GM19025 (cell line): Measurements from ENCODE around the gene MMAA.
"Not testable (repeated sequence)": the region's sequence is repeated elsewhere in the genome, so short reads cannot be mapped to it uniquely, and the experiment has no call there.

Source experiments
- ATAC-seq: cut with Tn5 transposase; IDR thresholded peaks from one replicate; pipeline ENCODE4 v1.9.1; 2021; ENCODE audit warnings: mild to moderate bottlenecking, low read depth, moderate library complexity; ENCODE audit not compliant: unreplicated experiment

MMAA gene

GRCh38 chr4:145618932-145619638, at the start of gene MMAA:
MMAA (plus strand) TSS chr4:145619385; CDS start chr4:145639140, 19,755 bp downstream.
- ATAC-seq = peak; percentile 76

DNA sequence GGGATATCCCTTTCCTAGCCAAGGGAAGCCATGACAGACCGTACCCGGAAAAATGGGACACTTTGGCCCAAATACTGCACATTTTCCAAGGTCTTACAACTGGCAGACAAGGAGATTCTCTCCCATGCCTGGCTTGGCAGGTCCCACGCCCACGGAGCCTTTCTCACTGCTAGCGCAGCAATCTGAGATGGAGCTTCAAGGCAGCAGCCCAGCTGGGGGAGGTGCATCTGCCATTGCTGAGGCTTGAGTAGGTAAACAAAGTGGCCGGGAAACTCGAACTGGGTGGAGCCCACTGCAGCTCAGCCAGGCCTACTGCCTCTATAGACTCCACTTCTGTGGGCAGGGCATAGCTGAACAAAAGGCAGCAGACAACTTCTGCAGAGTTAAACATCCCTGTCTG, 44.6 kb upstream of the MMAA start:
- not testable (repeated sequence) for ATAC-seq

DNA sequence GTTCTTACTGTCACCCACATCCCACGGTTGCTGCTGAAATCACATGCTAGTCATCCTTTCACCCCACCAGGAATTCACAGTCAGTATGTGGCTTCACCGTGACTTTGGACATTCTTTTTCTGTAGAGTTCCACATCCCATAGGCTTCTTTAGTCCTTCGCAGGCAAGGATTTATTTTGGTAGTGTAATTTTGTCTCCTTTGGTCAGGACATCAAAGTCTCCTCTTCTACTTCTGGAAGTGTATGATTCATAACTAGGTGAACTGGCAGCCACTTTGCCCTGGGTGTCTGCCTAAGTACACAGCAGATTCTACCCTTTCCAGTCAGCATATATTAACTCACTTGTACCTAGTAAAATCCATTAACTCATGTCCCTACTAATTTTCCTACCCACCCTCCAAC, 38.3 kb upstream of the MMAA start:
- no peak for ATAC-seq

DNA sequence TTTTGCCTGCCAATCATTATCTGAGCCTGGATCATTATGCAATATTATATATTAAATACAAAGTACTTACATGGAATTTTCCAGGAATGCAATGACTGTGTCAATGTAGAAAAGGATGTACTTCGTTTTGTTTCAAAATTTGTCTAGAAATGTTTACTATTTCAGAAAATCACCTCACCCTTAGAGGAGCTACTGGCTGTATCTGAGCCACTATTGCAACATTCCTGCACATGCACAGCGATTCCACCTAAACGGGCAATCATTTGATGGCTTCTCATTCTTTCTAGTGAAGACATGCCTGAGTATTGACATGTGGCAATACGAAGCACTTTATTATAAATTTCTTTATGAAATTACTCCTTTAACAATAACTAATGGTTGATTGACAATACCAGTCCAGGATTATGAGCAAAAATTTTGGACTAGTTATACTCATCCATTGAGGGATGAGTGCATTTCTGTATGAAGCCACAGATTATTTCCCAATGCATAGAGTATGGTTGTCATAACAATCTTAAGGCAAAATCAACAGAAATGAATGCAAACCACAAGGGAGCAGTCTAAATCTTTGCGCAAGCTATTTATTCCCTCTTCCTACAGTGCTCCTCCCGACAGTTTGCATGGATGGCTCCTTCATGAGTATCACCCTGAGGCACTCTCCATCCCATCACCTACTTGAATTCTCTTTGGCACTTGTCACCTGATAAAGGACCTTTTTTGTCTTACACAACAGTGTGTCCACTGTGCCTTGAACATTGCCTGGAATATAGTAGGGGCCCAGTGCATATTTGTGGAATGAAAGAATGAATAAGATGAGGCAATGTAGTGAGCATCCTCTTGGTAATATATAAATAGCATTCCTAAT, 35.8 kb upstream of the MMAA start:
- no peak for ATAC-seq

- no peak for ATAC-seq
Observed at GRCh38 chr4:145587088-145587754, 32.0 kb upstream of the MMAA start.

- ATAC-seq = not testable (repeated sequence)
Observed at GRCh38 chr4:145589381-145589780, 29.8 kb upstream of the MMAA start.

GRCh38 chr4:145589916-145590702, 29.1 kb upstream of the MMAA start:
- no peak for ATAC-seq

GRCh38 chr4:145602129-145602760, 16.9 kb upstream of the MMAA start:
- no peak for ATAC-seq

DNA sequence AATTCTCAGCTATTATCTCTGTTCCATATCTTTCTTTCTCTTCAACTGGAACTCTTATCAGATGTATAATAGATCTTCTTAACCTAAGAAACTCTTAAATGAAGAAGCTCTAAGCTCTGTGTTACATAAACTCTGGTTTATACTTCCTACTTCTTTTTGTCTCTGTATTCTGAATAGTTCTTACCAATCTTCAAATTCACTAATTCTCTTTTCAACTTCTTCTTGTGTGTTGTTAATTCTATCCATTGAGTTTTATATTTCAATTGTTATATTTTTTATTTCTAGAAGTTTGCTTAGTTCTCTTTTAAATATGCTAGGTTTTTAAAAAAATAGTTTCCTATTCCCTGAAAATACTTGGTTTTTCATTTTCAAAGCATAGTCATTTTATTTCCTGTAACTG, 13.2 kb upstream of the MMAA start:
- ATAC-seq = no peak

DNA sequence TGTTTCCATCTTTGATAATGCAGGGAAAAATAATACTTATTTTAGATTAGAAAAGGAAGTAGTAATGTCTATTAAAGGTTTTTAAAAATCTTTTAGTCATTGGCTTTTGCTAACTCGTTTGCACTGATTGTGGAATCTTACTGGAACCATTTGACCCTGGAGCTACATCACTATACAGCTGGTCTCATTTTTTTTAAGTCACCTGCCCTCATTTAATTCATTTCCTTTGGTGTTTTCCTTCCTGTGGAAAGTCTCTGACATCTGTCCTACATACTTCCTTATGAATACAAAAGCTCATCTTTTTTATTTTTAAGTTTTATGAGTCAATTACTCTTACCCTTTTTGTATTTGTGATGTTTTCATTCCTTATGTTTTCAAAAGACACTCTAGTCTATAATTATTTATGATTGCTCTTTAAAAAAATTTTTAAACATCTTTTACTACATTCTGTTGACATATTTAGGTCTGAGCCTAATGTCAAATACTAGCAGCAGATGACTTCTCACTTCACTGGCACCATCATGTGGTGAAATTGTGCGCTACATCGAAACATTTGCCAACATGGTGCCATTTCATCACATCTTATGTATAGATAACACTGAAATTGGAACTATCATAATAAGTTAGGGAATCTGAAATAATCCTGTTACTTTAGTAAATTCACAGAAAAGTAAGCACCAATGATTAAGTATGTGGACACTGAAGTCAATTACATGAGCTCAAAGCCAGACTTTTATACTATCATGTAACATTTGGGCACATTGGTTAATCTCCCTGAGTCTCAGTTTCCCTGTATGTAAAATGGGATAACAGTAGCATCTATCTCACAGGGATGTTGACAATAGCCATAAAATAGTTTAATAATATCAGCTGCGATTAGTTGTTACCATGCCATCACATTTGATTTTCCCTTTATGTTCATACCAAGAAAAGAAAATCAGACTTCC, 9.4 kb upstream of the MMAA start:
- ATAC-seq = no peak

DNA sequence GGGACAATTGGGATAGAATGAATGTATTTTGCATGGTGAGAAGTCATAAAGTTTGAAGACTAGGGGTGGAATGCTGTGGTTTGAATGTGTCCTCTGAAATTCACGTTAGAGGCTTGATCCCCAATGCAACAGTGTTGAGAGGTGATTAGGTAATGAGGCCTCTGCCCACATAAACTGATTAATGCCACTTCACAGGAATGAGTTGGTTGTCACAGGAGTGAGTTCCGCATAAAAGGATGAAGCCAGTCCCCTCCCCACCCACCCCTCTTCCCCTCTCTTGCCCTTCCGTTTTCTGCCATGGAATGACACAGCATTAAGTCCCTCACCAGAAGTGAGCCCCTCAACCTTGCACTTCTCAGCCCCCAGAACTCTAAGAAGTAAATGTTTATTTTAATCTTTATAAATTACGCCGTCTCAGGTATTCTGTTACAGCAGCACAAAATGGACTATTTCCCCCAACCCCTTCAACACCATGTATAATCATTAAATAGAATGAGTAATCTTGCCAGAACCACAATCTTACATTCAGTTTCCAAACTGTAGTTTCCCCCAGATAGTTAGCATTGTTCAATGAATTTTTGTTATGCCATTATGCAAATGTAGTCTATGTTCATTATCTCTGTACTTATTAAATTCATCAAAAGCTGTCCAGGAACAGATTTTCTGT, 5.5 kb upstream of the MMAA start:
- ATAC-seq = peak; percentile 52

DNA sequence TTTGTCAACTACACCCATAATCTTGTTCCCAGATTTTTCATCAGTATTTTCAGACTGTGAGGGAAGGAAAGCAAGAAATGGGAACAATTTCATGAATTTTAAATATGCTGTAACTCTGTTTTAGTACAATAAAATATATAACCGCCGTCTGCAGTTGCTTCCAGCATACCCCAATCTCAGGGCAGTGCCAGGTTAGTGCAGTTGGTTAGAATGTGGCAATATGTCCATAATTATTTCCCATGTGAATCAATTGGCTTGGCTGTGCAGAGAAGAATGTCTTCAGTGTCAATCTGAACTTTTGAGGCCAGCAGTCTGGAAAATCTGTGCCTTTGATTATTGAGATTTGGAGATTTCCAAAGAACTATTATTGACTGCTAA, 5.0 kb upstream of the MMAA start:
- ATAC-seq = no peak

GRCh38 chr4:145618210-145618931, 814 bp upstream of the MMAA start:
- ATAC-seq = no peak

GRCh38 chr4:145619639-145619996, 433 bp downstream of the MMAA start:
- peak; percentile 36 for ATAC-seq

DNA sequence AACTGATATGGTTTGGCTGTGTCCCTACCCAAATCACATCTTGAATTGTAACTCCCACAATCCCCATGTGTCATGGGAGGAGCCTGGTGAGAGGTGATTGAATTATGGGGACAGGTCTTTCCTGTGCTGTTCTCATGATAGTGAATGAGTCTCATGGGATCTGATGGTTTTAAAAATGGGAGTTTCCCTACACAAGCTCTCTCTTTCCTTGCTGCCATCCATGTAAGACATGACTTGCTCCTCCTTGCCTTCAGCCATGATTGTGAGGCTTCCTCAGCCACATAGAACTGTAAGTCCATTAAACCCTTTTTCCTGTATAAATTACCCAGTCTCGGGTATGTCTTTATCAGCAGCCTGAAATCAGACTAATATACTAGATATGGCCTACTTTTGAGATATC, 2.9 kb downstream of the MMAA start:
- ATAC-seq = not testable (repeated sequence)

- peak; percentile 32 for ATAC-seq
Observed at GRCh38 chr4:145623831-145624230, 4.6 kb downstream of the MMAA start.

GRCh38 chr4:145625677-145626622, 6.8 kb downstream of the MMAA start:
- peak; percentile 28 for ATAC-seq
